GM12878 (cell line): Measurements from ENCODE around the gene TMEM135. TPM values are rescaled to one million over a fixed set of nuclear protein-coding genes. Genes with fewer than 3 reads are reported as not detected.

Experiments used
- polyA plus RNA-seq, 11 experiments: library from polyadenylated mRNA; depleted of rRNA in 4 of 11; unstranded in 6 of 11; stranded (reverse) in 5 of 11; fragments of >200 nt; fragmentation: Nextera tagmentation in 4 of 11; fragmentation: Illumina TruSeq in 1 of 11; extraction: Ambion mirVana in 4 of 11; extraction: Trizol in 1 of 11; gene quantifications; 1 replicate in 1 of 11; 2 replicates in 10 of 11; pipeline versions ENCODE4 v1.2.1 to v1.2.3, GENCODE V29; 2011 to 2016; ENCODE audit warnings: inconsistent platforms in 2 of 11, missing spikeins in 2 of 11, low read depth in 1 of 11
- total RNA-seq, 4 experiments: library from RNA; depleted of rRNA in 3 of 4; stranded (reverse); fragments of >200 nt in 3 of 4; fragmentation: Illumina TruSeq in 1 of 4; extraction: Trizol in 1 of 4; gene quantifications; 2 replicates each; pipeline versions ENCODE4 v1.2.1 to v1.2.3, GENCODE V29; 2013 to 2021

Gene TMEM135
- total and polyA plus RNA-seq, 10 of the 15 experiments (the other 5 are each of a cell fraction or from before 2014, with no cell fraction given): 7.2 to 117 (median 12.9) TPM

Other genes with a start within 250 kb of the TMEM135 start
- 0.05 TPM in 1 of 2 replicates, not detected in the other for gene PRSS23, start 237.4 kb upstream of the TMEM135 start, total RNA-seq (2014; rRNA removed)
- gene PRSS23, start 237.4 kb upstream of the TMEM135 start, total RNA-seq (2014; rRNA removed; fragmentation: Illumina TruSeq; extraction: Trizol): not detected in 2 replicates
- gene PRSS23, start 237.4 kb upstream of the TMEM135 start, total RNA-seq (2021): 0.13 and 0.21 TPM in 2 replicates
- gene PRSS23, start 237.4 kb upstream of the TMEM135 start, polyA plus RNA-seq (2011; rRNA removed): 0.04 and 0.16 TPM in 2 replicates
- 0.03 TPM in 1 of 2 replicates, not detected in the other for gene PRSS23, start 237.4 kb upstream of the TMEM135 start, polyA plus RNA-seq (2014; fragmentation: Illumina TruSeq; extraction: Trizol)
- gene PRSS23, start 237.4 kb upstream of the TMEM135 start, polyA plus RNA-seq (2014; fragmentation: Nextera tagmentation; extraction: Ambion mirVana): not detected
- gene PRSS23, start 237.4 kb upstream of the TMEM135 start, polyA plus RNA-seq (2014; rRNA removed): 0.05 TPM in 1 of 2 replicates, not detected in the other
- under 1 TPM in 1 of 2 experiments, not detected in 1; 0.39 TPM for gene PRSS23, start 237.4 kb upstream of the TMEM135 start, polyA plus RNA-seq (2016; fragmentation: Nextera tagmentation; extraction: Ambion mirVana)
- under 0.01 TPM in 1 of 2 replicates, not detected in the other for gene FZD4, start 82.5 kb upstream of the TMEM135 start, total RNA-seq (2014; rRNA removed)
- under 0.01 TPM in 1 of 2 replicates, not detected in the other for gene FZD4, start 82.5 kb upstream of the TMEM135 start, total RNA-seq (2014; rRNA removed; fragmentation: Illumina TruSeq; extraction: Trizol)
- gene FZD4, start 82.5 kb upstream of the TMEM135 start, total RNA-seq (2021): 0.05 and 0.13 TPM in 2 replicates
- 0.01 TPM in 2 replicates for gene FZD4, start 82.5 kb upstream of the TMEM135 start, polyA plus RNA-seq (2011; rRNA removed)
- not detected in 2 replicates for gene FZD4, start 82.5 kb upstream of the TMEM135 start, polyA plus RNA-seq (2014; fragmentation: Illumina TruSeq; extraction: Trizol)
- not detected for gene FZD4, start 82.5 kb upstream of the TMEM135 start, polyA plus RNA-seq (2014; fragmentation: Nextera tagmentation; extraction: Ambion mirVana)
- gene FZD4, start 82.5 kb upstream of the TMEM135 start, polyA plus RNA-seq (2014; rRNA removed): 0.01 TPM in 1 of 2 replicates, not detected in the other
- gene FZD4, start 82.5 kb upstream of the TMEM135 start, polyA plus RNA-seq (2016; fragmentation: Nextera tagmentation; extraction: Ambion mirVana): not detected